ENCODE results near the gene KCNH2. TPM values are rescaled to one million over a fixed set of nuclear protein-coding genes. Genes with fewer than 3 reads are reported as not detected.

Gene KCNH2
- total RNA-seq, 4 donors from 2014 or later: 0.70 TPM; not detected in 3

DNA sequence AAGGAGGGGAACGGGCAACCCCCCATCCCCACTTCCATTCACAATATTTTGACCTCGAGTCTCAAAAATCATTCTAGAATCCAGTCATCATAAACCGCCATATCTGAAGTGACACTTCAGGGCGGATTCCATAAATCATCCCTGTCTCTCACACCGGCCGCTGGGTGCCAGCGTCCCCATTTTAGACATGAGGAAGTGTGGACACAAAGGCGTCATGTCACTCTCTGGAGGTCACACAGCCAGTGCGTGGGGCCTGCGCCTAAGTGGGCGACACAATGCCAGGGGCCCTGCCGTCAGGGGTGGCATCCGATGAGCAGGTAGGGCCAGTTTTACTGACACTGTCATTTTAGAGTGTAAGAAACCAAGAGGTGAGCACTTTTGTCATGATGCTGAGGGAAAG, 19.5 kb downstream of the KCNH2 start:
- H3K27me3 ChIP-seq: peaks cover 93% of the 10 kb centered on the region
- H3K4me1 ChIP-seq: peaks cover 23% of the 10 kb centered on the region
- H3K9me3 ChIP-seq: no peaks in the 10 kb centered on the region
- no peak overlapping the region for H3K27ac ChIP-seq
- no peaks in the 10 kb centered on the region for H3K36me3 ChIP-seq
- TF ChIP-seq POLR2AphosphoS5 (IDR thresholded peaks at IDR 0.05) (no peak), POLR2A (IDR thresholded peaks at IDR 0.05) (no peak), EP300 (IDR thresholded peaks at IDR 0.05) (no peak)
- TF ChIP-seq, protein P1, sequence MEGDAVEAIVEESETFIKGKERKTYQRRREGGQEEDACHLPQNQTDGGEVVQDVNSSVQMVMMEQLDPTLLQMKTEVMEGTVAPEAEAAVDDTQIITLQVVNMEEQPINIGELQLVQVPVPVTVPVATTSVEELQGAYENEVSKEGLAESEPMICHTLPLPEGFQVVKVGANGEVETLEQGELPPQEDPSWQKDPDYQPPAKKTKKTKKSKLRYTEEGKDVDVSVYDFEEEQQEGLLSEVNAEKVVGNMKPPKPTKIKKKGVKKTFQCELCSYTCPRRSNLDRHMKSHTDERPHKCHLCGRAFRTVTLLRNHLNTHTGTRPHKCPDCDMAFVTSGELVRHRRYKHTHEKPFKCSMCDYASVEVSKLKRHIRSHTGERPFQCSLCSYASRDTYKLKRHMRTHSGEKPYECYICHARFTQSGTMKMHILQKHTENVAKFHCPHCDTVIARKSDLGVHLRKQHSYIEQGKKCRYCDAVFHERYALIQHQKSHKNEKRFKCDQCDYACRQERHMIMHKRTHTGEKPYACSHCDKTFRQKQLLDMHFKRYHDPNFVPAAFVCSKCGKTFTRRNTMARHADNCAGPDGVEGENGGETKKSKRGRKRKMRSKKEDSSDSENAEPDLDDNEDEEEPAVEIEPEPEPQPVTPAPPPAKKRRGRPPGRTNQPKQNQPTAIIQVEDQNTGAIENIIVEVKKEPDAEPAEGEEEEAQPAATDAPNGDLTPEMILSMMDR (IDR thresholded peaks at IDR 0.05): no peak
- no peak overlapping the region for H3K4me3 ChIP-seq
- DNase-seq (ENCODE audit: low spot score in 2 of 2): no peak
- WGBS: 59% methylated on average over 8 of the region's 13 CpGs

DNA sequence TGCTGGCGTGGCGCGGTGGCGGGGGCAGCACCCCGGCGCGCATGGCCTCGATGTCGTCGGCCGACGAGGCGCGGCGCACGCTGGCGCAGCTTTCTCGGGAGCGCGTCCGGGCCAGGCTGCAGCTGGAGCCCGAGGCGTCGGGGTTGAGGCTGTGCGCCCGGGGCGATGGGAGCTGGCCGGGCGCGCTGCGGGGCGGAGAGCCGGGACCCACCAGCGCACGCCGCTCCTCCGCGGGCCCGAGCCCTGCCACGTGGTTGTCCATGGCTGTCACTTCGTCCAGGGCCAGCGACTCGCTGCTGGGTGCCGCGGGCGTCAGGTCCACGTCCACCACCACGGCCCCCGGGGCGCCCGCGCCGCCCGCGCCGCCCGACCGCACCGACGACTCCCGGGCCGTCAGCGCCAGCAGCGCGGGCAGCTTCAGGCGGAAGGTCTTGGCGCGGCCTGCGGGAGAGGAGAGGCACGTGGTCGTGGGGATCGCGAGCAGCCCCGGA, 20.0 kb downstream of the KCNH2 start:
- 11% methylated on average over 39 of the region's 74 CpGs for WGBS
- Histone ChIP-seq H3K4me3 (no peak overlapping the region), H3K36me3 (no peaks in the 10 kb centered on the region), H3K4me1 (peaks cover 23% of the 10 kb centered on the region), H3K27me3 (peaks cover 93% of the 10 kb centered on the region), H3K9me3 (no peaks in the 10 kb centered on the region), H3K27ac (no peak overlapping the region)
- TF ChIP-seq POLR2A (IDR thresholded peaks at IDR 0.05) (no peak), EP300 (IDR thresholded peaks at IDR 0.05) (no peak), POLR2AphosphoS5 (IDR thresholded peaks at IDR 0.05) (no peak)
- TF ChIP-seq, protein P1 (IDR thresholded peaks at IDR 0.05): no peak
- DNase-seq (ENCODE audit: low spot score in 2 of 2): no peak

GRCh38 chr7:150957133-150958020, 20.7 kb downstream of the KCNH2 start:
- Histone ChIP-seq H3K4me1 (peaks cover 23% of the 10 kb centered on the region), H3K9me3 (no peaks in the 10 kb centered on the region), H3K36me3 (no peaks in the 10 kb centered on the region), H3K4me3 (no peak overlapping the region), H3K27me3 (peaks cover 95% of the 10 kb centered on the region), H3K27ac (no peak overlapping the region)
- 75% methylated on average over 22 of the region's 26 CpGs for WGBS
- DNase-seq (ENCODE audit: low spot score in 2 of 2): no peak
- TF ChIP-seq, protein P1 (IDR thresholded peaks at IDR 0.05): no peak
- TF ChIP-seq POLR2A (IDR thresholded peaks at IDR 0.05) (no peak), EP300 (IDR thresholded peaks at IDR 0.05) (no peak)

DNA sequence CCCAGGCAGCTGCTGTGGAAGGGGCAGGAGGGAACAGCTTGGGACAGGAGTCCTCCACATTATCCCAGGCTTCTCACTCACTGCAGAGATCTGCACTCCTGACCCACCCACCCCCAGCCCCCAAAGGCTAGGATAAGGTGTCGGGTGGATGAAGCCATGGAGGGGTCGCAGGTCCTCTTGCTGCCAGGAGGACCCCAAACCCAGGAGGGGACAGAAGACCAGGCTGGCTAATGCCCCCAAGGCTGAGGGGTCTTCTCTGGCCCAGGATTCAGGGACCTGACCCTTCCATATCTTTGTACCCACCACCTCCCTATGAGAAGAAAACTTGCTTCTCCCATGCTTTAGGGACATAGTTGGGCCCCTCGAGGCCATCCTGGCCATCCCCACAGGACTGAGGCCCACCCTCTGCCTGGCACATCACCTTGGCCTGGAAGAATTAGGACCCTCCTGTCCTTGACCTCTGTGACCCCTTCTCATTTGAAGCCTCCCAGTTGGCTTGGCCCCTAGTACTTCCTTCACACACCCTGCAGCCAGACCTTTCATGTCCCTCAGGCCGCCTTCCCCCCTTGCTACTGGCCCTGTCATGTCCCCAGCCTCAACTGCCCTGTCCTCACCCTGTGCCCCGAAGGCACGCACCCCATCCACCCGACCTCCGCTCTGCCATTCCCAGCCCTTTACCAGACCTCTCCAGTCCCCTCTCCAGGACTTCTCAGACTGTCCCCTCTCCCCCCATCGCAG, 21.6 kb downstream of the KCNH2 start:
- no peak overlapping the region for H3K4me3 ChIP-seq
- TF ChIP-seq, protein P1 (IDR thresholded peaks at IDR 0.05): no peak
- TF ChIP-seq EP300 (IDR thresholded peaks at IDR 0.05): no peak
- H3K36me3 ChIP-seq: no peaks in the 10 kb centered on the region
- no peaks in the 10 kb centered on the region for H3K9me3 ChIP-seq
- H3K4me1 ChIP-seq: peaks cover 23% of the 10 kb centered on the region
- 91% methylated on average over 9 of the region's 9 CpGs for WGBS
- H3K27me3 ChIP-seq: peaks cover 90% of the 10 kb centered on the region
- no peak for DNase-seq (ENCODE audit: low spot score in 2 of 2)
- no peak overlapping the region for H3K27ac ChIP-seq

All from suprapubic skin (tissue), 4 donors.